Medulla oblongata (tissue), 1 donor: ENCODE data around the gene BTRC.

ENCODE experiments used
- DNase-seq: peaks from one replicate; pipeline ENCODE4 v3.0.0-alpha.2; 2015; ENCODE audit errors: extremely low spot score

Gene BTRC

DNA sequence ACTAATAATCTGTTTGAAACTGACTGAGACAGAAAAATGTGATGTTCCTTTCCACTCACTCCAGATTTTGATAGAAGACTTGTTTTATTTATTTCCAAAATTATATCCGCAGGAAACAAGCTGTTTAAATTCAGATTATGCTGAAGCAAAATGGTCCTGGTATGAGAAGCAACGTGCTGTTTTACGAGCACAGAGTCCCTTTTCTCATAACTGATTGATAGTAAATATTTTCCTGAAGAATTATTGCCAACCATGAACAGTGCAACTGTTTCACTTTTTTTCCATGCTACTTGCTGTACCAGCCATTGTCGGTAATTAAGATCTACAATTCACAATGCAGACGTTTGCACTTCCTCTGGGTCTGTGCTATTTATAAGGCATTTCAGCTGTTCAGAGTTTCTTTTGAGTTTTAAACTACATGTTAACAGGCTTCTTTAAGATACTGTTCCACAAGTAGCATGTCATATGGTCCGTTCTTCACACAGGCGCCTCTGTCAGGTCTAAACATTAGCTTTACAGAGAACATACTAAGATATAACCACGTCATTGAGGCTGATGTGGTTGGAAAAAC lies 130.3 kb downstream of the BTRC start:
- no peak for DNase-seq

DNA sequence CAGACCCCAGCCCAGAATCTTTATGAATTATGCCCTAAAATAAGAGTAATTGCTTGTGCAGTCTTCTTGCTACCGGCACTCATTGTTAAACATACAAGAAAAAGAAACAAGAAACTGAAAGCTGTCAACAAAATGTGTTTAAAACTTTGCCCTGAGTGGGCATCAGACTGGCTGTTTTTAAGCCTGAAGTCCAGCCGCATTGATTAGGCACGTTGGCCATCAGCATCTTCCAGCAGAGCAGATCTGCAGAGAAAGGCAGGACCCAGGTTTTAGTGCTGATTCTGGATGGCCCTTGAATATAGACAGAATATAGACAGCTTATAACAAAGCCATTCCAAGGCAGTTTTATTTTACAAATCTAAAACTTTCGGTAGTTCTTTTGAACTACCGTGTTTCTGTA lies 131.2 kb downstream of the BTRC start:
- no peak for DNase-seq

DNA sequence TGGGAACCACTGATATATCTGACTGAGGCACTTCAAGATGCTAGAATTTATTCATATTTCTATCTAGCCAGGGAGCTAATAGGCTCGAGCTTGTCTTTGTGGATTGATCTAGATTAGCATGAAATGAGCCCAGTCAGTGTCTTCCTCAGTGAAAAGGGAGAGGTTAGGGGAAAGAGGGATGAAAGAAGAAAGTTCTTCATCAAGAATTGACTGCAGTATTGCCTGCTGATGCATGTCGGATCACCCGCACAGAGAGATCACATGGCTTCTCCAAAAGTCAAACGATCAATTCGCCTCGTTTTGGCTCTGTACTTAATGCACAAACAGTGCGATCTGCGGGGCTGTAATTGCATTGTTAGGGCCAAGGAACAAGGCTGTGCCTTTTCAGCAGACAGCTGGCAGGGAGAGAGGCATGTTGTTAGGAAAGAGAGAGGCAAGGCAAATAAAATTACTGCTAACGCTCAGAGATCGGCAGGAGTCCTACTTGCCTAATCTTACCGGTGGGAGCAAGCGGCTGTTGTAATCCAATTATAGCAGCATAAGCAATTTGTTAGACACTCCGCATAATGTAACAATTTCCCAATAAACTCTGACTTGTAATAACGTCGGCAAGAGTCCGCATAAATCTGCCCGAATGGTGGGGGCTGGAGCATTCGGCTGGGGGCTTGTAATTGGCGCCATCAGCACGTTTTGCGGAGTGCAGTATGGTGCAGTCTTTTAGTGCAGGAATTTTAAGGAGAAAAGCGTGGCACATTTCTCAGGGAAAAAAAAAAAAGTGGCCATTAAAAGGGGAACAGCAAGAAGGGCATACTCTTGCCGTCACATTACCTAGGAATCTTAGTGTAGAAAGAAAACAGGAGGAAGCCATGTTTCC lies 132.0 kb downstream of the BTRC start:
- peak; percentile 51 for DNase-seq

DNA sequence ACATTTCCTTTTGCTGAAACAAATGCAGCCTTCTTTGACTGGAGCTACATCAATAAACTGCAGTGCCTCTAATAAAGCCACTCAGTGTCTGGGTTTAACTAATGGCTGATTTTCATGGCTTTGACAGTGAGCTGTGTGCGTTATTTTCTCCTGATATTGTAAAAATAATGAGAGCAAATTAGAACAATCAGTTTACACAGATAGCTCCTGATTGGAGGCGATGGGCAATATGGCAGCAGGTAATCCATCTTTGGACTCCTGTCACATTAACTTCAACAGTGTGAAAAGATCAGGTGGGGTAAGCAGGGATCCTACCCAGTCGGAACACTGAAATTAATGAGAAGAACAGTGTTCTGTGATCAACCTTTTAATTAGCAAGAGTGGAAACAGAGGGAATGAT lies 133.4 kb downstream of the BTRC start:
- DNase-seq, result peak; percentile 47

DNA sequence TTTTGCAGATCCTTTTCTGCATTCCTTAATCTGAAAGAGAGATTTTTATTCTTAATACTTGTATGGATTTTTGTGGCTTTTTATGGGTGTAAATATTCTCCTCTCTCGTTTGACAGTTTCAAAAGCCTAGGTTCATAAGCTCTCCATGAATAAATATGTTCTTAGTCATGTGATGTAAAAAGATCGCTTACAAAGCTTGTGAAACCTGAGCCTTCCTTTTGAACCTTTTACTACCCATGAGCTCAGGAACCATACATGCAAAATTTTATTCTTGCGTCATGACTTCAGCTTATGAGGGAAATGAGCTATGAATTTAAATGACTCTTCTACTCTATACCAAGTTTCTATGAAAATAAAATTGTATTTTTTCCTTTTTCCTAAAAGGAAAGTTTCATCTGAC lies 135.4 kb downstream of the BTRC start:
- DNase-seq, result no peak

DNA sequence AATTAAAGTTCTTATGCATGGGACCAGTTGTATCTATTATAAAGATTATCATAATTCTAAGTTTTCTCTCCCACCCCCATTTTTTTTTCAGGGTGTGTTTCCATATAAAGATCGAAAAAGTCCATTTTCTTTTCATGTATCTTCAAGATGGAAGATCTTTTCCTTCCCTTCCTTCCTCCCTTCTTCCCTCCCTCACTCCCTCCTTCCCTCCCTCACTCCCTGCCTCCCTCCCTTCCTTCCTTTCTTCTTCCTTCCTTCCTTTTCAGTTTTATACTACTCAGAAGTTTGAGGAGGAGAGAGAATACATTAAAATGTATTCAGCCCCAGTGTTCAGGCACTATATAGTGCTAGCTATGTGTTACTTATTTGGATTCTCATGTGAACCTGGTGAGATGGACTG lies 136.1 kb downstream of the BTRC start:
- no peak for DNase-seq

DNA sequence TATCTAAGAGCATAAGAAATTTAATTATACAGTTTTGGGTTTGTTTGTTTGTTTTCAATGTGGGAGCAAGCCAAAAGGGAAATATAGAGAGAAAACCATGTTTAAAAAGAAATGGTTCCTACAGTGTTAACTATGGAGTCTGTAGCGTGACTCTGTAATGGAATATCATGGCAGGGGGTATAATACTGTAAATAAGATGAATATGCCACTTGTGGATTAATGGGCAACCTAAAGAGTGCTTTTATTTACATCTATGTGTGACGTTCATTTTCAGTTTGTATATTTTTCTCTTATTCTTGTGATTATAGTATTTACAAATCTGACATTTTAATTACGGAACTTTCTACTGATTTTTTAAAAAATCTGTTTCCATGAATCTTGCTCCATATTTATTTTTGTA lies 138.2 kb downstream of the BTRC start:
- DNase-seq, result no peak

DNA sequence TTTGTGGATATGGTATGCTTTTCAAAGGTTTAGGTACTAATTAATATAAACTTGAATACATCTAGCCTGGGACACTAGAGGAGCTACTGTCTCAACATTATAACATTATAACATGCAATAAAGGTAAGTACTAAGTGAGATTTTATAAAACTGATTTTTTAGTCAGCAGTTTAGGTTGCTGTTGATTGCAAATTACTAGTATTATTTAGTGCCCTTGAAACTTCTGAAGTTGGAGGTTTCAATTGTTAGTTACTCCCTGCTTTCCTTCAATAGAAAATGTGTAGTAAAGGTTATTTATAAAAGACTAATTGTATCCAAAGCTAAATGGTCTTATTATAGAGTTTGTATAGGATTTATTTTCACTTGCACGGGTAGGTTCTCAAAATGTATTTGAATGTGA lies 138.8 kb downstream of the BTRC start:
- DNase-seq, result no peak

DNA sequence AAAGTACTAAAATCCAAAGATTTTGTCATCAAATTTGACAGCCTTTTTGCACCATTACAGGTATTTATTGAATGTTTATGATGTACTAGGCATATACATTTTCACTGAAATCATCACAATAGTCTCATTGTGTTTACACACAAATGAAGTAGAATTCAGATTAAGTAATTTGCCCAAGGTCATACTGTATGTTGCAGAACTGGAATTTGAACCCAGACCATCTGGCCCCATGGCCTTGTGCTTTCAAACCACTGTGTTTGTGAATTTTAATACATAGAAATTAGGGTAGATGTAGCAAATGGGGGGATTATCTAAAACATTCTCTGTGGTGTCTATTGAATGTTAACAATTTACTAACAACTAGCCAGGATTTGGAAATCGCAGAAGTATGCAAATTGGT lies 139.3 kb downstream of the BTRC start:
- no peak for DNase-seq

DNA sequence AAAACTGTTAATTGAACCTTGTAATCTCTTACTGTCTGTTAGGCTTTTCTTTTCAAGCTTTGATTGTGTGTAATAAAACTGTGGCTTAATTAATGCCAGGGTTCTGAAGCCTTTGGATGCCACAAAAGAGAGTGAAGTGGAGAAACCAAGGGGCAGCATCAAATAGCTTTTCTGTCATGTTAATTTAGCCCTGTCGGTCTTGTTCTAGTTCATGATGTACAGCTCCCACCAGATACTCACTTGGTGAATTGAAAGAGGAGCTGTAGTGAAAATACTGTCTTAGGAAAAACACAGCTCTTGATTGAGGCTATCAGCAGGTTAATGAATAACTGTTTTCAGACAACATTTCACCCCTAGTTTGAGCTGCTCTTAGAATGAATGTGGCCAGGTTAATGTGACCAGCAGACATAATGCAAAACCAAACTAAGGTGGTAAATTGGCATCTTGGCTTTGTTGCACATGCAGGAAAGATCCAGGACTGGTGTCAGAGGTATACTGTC lies 139.9 kb downstream of the BTRC start:
- DNase-seq, result no peak

DNA sequence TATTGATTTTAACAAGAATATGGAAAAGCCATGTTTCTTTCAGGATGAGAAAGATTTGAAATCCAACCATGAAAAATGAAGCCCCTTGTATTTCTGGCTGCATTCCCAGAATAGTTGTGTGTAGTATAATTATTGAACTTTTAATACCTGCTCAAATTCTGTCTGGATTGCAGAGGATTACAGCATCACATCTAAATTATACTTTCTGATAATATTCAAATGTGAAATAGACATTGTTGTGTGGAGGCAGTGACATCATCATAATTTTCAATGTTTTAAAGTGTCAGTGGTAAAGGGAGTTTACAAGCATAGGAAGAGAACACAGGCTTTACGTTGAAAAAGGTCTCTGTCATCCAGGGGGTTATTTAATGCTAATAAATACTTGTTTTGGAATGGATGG lies 140.7 kb downstream of the BTRC start:
- no peak for DNase-seq

DNA sequence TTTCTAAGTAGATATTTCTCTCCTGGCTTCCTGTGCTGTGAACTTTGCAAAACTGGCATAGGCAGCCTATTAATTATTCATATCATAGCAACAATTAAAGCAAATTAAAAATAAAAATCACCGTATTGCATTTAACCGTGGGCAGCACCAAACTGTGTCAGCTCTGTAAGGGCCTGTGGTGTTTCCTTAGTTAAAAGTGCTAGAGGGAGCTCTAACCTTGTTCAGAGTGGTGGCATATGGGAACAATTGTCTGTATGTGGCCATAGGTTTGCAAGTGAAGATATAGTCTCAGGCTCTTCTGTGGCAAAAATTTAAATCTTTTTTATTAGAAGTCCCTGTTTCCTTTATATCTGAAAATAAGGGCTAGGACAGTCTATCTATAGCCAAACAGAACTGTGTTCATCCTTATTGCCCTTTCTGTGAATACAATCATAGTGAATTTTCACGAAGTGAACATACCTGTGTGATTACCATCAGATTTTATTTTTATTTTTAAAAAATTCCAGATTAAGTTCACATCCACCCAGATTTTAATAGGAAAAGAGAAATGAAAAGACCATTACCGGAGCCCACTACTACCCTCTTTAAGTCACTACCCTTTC lies 141.5 kb downstream of the BTRC start:
- DNase-seq, result peak; percentile 48

DNA sequence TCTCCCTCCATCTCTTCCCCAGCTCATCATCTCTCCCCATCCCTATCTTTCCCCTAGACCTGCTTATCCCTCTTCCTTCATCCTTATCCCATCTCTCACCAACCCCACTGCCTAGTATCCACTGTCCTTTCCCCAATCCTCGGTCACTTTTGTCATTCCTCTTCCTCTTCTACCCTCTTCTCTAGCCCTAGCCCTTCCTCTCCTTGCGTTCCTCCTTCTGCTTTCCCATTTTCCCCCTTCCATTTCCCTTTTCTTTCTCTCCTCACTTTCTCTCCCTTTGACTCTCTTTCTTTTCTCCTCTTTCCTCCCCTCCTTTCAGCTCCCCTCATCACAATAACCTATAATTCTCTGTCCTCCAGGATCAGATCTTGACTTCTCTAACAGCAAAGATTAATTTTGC lies 150.5 kb downstream of the BTRC start:
- DNase-seq, result no peak

DNA sequence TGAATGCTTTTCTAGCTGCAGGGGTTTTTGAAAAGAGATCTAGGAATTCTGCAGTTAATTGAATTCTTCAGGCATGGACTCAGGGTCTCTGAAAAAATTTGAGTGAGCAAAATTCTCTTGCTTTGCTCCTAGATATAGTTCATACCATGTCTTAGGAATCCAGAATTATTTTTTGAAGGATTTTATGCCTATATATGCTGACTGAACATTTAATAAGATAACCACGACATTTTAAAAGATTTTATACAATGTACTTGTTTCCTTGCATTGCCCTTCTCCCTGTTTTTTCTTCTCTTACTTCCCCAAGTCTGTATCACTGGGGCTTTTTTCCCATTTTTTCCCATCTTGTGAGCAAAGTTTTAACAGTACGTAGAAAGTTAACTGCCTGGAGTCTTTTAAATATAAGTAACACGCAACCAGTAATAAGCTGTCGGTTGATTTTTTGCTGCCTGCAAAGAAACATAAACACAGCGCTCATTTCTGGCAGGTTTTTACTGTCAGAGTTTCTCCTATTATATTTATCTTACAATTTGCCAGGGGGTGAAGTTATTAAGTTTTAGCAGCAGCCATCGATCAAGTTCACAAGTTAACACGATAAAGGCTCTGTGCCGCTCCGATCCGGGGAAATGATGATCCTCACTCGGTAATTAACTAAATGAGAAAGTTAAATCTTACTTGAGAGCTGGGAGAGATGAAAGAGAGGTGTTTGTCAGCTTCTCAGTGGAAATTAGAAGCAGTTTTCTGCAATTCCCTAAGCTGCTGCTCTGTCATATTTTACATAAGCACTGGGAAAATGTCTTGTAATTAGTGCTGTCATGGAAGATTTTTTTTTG lies 153.1 kb downstream of the BTRC start:
- DNase-seq, result no peak

DNA sequence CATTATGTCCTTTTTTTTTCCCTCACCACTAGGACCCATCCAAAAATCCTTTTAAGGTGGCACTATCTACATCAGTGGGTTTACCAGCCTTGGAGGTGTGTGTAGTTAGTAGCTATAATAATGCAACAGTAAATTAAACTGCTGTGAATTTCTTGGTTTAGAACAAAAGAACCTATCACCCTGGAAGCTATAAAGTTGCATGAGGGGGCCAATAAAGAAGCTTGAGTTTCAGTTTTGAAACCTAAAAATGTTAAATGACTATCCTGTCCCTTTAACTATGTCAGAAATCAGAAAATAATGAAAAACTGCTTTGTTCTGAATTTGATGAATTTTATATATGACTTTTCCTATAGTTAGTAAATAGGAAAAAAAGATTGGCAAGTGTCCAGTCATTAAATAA lies 153.9 kb downstream of the BTRC start:
- no peak for DNase-seq

DNA sequence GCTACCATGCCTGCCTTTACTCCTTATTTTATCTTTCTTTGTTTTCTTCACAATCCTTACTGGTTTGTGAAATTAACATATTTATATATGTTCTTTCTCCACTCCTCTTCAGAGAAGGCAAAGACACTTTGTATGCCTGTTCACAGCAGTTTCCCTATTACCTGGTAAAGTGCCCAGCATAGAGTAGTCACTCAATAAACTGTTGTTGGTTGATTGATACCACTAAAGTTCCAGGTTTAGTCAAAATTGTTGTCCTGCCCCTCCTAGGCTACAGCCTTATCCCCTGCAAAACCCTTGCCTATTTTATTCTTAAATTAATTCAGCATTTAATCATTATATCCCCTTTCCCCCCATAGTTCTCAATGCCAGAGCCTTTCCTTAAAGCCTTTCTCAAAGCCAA lies 158.0 kb downstream of the BTRC start:
- DNase-seq, result no peak

DNA sequence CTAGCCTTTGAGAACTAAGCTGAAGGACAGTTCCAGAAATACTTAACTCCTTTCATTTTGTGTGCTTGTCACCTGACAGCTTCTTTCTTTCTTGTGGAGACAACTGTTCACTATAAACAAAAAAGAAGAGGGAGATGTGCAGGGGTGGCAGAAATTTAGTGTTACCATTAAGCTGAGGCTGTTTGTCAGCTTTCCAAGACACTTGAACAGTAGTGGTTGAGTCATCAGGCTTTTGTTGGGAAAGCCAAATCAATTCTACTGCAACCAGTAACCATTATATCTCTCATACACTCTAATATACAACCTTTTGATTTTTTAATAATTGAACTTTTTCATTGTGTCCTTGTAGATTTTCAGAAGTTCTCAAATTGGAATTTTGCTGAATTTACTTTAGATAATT lies 158.8 kb downstream of the BTRC start:
- peak; percentile 23 for DNase-seq

DNA sequence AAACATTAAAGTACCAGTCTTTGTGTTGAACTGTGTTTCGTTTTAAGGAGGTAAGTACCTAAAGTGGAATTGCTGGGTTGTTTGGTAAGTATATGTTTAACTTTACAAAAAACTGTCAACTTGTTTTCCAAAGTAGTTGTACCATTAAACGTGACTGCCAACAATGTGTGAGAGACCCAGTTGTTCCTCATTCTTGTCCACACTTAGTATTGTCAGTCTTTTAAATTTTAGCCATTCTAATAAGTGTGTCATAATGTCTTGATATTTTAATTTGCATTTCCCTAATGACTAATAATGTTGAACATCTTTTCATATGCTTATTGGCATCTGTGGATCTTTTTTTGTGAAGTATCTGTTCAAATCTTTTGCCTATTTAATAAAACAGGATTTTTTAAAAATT lies 159.8 kb downstream of the BTRC start:
- no peak for DNase-seq

DNA sequence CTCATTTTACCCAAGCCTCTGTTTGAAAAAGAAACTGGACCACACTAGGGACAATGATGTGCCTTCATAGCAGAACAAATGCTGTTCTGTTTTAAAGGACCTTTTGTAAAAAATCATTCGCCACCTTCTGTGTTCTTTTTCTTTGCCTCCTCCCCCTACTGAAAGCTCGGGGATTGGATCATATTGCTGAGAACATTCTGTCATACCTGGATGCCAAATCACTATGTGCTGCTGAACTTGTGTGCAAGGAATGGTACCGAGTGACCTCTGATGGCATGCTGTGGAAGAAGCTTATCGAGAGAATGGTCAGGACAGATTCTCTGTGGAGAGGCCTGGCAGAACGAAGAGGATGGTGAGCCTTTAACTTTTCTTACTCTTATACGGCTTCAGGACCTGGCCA lies 171.9 kb downstream of the BTRC start:
- DNase-seq, result peak; percentile 68

DNA sequence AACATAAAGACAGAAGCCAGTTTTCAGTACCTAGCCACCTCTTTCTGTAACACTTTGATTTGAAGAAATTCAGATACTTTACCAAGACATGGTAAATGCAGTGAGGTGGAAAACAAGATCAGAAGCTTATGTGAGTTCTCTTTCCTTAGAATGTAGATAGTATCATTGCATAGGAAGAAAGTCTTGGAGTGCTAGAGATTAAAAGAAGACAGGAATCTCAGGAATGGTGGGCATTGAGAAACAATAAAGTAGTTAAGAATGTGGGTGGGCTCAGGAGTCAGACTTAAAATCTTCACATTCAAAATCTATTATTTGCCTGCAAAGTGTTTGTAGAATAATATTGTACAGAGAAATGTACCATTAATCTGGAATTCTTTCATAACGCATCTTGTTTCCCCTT lies 175.2 kb downstream of the BTRC start:
- no peak for DNase-seq

DNA sequence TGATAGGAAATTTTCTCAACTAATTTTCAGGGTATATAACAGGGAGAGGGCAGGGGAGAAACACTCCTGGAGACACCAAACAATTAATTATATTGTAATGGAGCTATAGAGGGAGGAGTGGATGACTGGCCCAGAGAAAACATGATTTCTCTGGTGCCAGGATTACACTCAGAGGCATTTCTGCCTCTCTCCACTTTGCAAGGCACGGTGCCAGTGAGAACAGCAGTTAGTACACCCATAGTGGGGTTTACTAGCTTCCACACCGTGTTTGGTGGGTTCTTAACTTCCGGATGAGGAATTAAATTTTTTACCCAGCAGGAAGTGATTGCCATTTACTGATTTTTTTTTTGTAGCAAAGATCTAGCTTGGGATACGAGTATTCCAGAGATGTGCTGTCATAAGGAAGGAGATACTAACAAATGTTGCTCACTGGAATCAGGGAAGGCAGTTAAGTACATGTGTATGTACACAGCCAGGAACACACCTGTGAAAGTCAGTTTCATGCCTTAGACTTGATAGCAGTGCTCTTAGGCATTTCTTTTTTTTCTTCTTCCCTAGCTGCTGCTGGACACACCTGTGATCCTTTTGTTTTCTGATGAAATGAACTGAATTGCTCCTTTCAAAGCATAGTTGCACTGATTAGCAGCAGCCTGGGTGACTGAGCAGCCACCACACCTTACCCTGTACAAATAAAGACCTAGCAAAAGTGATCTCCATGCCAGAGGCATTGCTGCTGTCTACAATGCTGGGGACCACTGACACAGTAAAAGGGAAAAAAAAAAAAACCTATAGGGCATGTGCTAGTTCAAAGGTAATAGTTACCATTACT lies 176.0 kb downstream of the BTRC start:
- peak; percentile 37 for DNase-seq
